ENCODE measurements around the gene NFIC.
"Not testable (repeated sequence)": the region's sequence is repeated elsewhere in the genome, so short reads cannot be mapped to it uniquely, and the experiment has no call there.

Gene NFIC

GRCh38 chr19:3373971-3374368, 7.6 kb downstream of the NFIC start:
- DNase-seq (ENCODE audit: low read depth): no peak

DNA sequence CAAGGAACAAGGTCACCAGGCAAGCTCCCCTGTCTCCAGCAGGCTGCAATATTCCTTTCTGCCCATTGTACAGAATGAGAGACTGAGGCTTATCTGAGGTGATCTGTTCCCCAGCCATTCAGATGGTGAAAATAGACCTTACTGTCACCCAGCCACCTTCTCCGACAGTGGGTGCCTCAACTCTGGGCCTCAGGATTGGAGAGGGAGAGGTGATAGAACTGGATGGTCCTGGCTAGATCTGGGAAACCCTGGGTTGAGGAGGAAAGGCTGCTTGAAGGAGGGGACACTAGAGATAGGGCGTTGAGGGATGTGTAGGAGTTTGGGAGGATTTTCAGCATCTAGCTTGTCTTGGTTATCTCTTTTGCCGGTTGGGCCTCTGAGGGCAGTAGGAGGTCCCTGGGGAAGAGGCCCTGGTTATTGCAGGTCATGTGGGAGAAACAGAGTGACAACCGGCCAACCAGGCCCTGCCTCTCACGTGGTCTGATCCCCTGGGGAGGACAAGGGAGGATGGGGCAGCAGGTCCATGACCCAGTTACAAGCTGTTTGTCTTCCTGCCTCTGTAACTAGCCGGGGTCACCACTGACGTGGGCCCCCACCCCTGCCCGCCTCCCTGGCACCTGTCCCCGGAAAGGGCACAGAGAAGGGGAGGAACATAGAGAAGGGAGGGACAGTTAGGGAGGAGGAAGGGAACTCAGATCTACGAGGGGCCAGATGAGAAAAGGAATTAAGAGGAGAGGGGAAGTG, 8.2 kb downstream of the NFIC start:
- no peak for DNase-seq (ENCODE audit: low read depth)

GRCh38 chr19:3375221-3376090, 9.1 kb downstream of the NFIC start:
- DNase-seq (ENCODE audit: low read depth): no peak

DNA sequence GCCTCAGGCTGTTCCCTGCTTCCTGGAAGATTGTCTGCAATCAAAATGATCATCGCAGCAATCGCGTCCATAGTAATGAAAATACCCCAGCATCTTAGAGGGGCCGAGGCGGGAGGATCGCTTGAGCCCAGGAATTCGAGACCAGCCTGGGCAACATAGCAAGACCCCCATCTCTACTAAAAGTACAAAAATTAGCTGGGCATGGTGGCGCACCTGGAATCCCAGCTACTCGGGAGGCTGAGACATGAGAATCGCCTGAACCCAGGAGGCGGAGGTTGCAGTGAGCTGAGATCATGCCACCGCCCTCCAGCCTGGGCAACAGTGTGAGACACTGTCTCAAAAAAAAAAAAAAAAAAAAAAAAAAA, 9.7 kb downstream of the NFIC start:
- DNase-seq (ENCODE audit: low read depth): not testable (repeated sequence)

GRCh38 chr19:3378352-3379150, 12.2 kb downstream of the NFIC start:
- DNase-seq (ENCODE audit: low read depth): no peak

DNA sequence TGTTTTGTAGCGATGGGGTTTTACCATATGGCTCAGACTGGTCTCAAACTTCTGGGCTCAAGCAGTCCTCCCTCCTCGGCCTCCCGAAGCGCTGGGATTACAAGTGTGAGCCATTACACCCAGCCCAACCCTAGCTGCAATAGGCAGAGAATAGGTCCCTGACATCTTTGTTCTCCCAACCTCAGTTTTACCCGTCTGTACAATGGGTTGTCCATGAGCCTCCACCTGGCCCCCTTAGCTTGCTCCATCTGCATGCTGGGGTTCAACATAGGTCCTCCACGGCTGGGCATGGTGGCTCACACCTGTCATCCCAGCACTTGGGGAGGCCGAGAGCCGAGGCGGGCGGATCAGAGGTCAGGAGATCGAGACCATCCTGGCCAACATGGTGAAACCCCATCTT, 14.4 kb downstream of the NFIC start:
- DNase-seq (ENCODE audit: low read depth): no peak

DNA sequence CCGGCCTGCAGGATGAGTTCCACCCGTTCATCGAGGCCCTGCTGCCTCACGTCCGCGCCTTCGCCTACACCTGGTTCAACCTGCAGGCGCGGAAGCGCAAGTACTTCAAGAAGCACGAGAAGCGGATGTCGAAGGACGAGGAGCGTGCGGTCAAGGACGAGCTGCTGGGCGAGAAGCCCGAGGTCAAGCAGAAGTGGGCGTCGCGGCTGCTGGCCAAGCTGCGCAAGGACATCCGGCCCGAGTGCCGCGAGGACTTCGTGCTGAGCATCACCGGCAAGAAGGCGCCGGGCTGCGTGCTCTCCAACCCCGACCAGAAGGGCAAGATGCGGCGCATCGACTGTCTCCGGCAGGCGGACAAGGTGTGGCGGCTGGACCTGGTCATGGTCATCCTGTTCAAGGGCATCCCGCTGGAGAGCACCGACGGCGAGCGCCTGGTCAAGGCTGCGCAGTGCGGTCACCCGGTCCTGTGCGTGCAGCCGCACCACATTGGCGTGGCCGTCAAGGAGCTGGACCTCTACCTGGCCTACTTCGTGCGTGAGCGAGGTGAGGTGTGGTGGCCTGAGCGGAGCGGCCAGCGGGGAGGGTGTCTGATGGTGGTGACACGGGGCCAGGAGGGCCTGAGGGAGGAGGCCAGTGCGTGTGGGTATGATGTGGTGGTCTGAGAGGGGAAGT, 15.5 kb downstream of the NFIC start:
- no peak for DNase-seq (ENCODE audit: low read depth)

GRCh38 chr19:3382460-3383100, 16.2 kb downstream of the NFIC start:
- DNase-seq (ENCODE audit: low read depth): no peak

- no peak for DNase-seq (ENCODE audit: low read depth)
Measured at GRCh38 chr19:3383121-3383722, 16.8 kb downstream of the NFIC start.

- no peak for DNase-seq (ENCODE audit: low read depth)
Measured at GRCh38 chr19:3386447-3387234, 20.3 kb downstream of the NFIC start.

- no peak for DNase-seq (ENCODE audit: low read depth)
Measured at GRCh38 chr19:3387645-3388589, 21.5 kb downstream of the NFIC start.

DNA sequence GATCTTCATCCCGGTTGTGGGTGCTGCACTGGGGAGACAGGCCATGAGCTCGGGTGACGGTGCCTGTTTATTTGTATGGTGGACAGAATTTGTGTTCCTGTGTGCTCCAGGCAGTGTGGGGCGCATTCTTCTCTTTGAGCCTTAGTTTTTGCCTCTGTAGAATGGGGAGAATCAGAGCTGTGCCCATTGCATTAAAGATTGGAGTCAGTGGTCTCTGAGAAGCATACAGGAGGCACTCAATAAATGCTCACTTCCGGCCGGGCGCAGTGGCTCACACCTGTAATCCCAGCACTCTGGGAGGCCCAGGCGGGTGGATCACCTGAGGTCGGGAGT, 23.0 kb downstream of the NFIC start:
- no peak for DNase-seq (ENCODE audit: low read depth)

DNA sequence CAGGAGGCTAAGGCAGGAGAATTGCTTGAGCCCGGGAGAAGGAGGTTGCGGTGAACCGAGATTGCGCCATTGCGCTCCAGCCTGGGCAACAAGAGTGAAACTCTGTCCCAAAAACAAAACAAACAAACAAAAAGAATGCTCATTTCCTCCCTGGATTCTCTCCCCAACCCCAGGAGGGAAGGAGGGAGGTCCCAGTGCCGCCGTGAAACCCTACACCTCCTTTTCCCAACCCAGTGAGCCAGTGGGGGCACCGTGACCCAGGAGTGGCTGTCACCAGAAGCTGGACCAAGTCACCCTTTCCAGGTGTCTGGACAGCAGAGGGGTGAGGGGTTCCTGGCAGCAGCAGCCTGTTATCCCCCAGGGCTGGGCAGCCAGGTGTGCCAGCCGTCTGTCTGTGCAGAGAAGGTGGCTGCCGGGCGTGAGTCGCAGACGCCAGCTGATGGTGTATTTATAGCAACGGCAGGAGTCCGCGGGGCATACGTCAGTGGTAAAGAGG, 23.5 kb downstream of the NFIC start:
- no peak for DNase-seq (ENCODE audit: low read depth)

DNA sequence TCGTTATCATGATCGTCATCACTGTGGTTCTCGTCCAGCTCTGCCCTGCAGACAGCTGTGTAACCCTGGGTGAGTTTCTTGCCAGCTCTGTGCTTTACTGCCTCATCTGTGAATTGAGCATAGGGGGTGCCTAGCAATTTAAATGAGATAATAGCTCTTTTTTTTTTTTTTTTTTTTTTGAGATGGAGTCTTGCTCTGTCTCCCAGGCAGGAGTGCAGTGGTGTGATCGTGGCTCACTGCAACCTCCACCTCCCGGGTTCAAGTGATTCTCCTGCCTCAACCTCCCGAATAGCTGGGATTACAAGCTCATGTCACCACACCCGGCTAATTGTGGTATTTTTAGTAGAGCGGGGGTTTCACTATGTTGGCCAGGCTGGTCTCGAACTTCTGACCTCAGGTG, 25.5 kb downstream of the NFIC start:
- not testable (repeated sequence) for DNase-seq (ENCODE audit: low read depth)

DNA sequence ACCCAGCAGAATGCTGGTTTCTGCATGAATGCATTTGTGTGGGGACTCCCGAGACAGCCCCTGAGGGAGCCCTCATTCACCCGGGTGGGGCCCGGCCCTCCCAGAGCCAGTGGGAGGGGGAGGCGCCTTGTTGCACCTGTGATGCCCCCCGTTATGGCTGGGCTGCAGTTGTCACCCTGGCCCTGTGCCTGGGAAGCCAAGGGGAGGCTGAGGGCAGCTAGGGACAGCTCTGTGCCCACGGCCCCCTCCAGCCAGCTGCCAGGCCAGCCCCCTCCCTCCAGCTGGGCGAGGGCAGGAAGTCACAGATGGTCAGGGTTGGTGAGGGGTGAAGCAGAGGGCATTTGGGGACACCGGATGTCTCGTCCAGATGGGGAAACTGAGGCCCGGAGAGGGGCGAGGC, 26.1 kb downstream of the NFIC start:
- no peak for DNase-seq (ENCODE audit: low read depth)

- DNase-seq (ENCODE audit: low read depth): no peak
Measured at GRCh38 chr19:3396881-3397265, 30.5 kb downstream of the NFIC start.

DNA sequence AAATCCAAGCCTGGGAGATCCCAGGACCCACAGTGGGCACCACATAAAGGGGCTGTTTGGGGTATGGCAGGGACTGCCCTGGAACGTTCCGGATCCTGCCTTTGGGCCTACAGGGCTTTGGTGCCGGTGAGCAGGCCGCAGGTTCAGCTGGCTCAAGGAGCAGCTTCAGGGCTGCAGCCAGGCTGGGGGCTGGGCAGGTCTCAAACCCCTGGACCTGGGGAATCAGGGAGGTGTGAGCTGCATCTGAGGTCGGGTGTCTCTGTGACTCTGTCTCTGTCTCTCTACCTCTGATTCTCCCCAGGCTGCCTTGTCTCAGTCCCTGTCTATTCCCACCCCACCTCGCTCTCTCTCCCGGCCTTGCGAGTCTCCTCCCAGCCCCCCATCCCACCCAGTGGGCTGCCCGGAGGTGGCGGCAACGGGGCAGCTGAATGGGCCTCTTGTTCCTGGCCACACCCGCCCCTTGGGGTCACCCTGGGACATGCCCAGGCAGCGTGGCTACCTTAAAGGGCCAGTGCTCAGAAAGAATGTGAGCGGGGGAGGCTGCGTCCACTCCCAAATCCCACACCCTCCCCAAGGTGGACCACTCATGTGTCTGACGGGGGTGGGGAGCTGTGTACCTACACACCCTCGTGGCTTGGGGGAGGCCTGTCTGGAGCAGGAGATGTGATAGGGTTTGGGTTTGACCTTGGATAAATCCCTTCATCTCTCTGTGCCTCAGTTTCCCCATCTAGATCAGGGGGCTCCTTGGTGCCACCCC, 31.1 kb downstream of the NFIC start:
- DNase-seq (ENCODE audit: low read depth): no peak

- no peak for DNase-seq (ENCODE audit: low read depth)
Measured at GRCh38 chr19:3398114-3398899, 31.9 kb downstream of the NFIC start.

Measured in stromal cell of bone marrow (primary cell).